Keratinocyte (primary cell): ENCODE results near the gene APBB1IP. TPM values are rescaled to one million over a fixed set of nuclear protein-coding genes. Genes with fewer than 3 reads are reported as not detected.

ENCODE experiments used
- DNase-seq: peaks from one replicate; pipeline ENCODE4 v3.0.0-alpha.2; 2011; ENCODE audit warnings: low read depth, missing footprints, low spot score
- FAIRE-seq: peaks from 2 replicates; lab custom pipeline; 2011; peaks lifted over from hg19 to GRCh38; lab: Jason Lieb, UNC
- H2AFZ ChIP-seq: 2 replicates; pipeline ENCODE4 v1.6.0; 2012; ENCODE audit warnings: low read length, control low read depth, inconsistent platforms; ENCODE audit not compliant: control insufficient read depth
- H3K27ac ChIP-seq: 2 replicates; pipeline ENCODE4 v1.5.1; 2011; ENCODE audit warnings: low read length; ENCODE audit not compliant: control insufficient read depth, insufficient read depth
- H3K27me3 ChIP-seq: 3 replicates; pipeline ENCODE4 v1.6.0; 2011; ENCODE audit warnings: low read length; ENCODE audit not compliant: control insufficient read depth, insufficient read depth; ENCODE audit errors: extremely low read depth
- H3K36me3 ChIP-seq, 2 experiments: 2 replicates in 1 of 2; 3 replicates in 1 of 2; pipeline ENCODE4 v1.5.1; 2011; ENCODE audit warnings: low read length in 2 of 2, mild to moderate bottlenecking in 1 of 2; ENCODE audit not compliant: control insufficient read depth in 2 of 2, insufficient read depth in 2 of 2; ENCODE audit errors: extremely low read depth in 1 of 2
- H3K4me1 ChIP-seq: 3 replicates; pipeline ENCODE4 v1.5.1; 2011; ENCODE audit warnings: low read length; ENCODE audit not compliant: control insufficient read depth, insufficient read depth; ENCODE audit errors: extremely low read depth
- H3K4me2 ChIP-seq: 3 replicates; pipeline ENCODE4 v1.6.0; 2011; ENCODE audit warnings: low read depth, low read length; ENCODE audit not compliant: control insufficient read depth, insufficient read depth; ENCODE audit errors: extremely low read depth
- H3K4me3 ChIP-seq, 3 experiments: fragments of 200-600 bp in 1 of 3; sonication (generic) in 1 of 3; 2 replicates in 2 of 3; 3 replicates in 1 of 3; pipeline ENCODE4 v1.5.1; 2011 to 2016; ENCODE audit warnings: low read length in 3 of 3, mild to moderate bottlenecking in 3 of 3, control low read depth in 2 of 3, inconsistent platforms in 1 of 3, low read depth in 1 of 3, mixed read lengths in 1 of 3, mixed run types in 1 of 3, moderate library complexity in 1 of 3; ENCODE audit not compliant: control insufficient read depth in 2 of 3, insufficient read depth in 2 of 3; ENCODE audit errors: extremely low read depth in 1 of 3
- H3K79me2 ChIP-seq: 2 replicates; pipeline ENCODE4 v1.6.0; 2012; ENCODE audit warnings: low read length; ENCODE audit not compliant: control insufficient read depth, insufficient read depth
- H3K9ac ChIP-seq: 3 replicates; pipeline ENCODE4 v1.6.0; 2011; ENCODE audit warnings: low read length; ENCODE audit not compliant: control insufficient read depth, insufficient read depth; ENCODE audit errors: extremely low read depth
- H3K9me1 ChIP-seq: 3 replicates; pipeline ENCODE4 v1.6.0; 2011; ENCODE audit warnings: low read length; ENCODE audit not compliant: control insufficient read depth, insufficient read depth; ENCODE audit errors: extremely low read depth
- H3K9me3 ChIP-seq: 2 replicates; pipeline ENCODE4 v1.5.1; 2012; ENCODE audit warnings: low read depth, low read length; ENCODE audit not compliant: control insufficient read depth
- H4K20me1 ChIP-seq: 3 replicates; pipeline ENCODE4 v1.6.0; 2011; ENCODE audit warnings: low read length; ENCODE audit not compliant: control insufficient read depth, insufficient read depth; ENCODE audit errors: extremely low read depth
- CTCF ChIP-seq, 3 experiments: IDR thresholded peaks in 1 of 3; conservative IDR thresholded peaks in 1 of 3; optimal IDR thresholded peaks in 1 of 3; 2 replicates in 2 of 3; 3 replicates in 1 of 3; pipeline versions ENCODE3 to v1.5.1; 2011; ENCODE audit warnings: low read length in 3 of 3, mild to moderate bottlenecking in 3 of 3, moderate library complexity in 2 of 3, control low read depth in 1 of 3, inconsistent platforms in 1 of 3; ENCODE audit not compliant: insufficient read depth in 2 of 3; ENCODE audit errors: extremely low read depth in 1 of 3
- EZH2 ChIP-seq: IDR thresholded peaks from one replicate; pipeline ENCODE4 v1.6.1; 2012; ENCODE audit warnings: inconsistent platforms, mild to moderate bottlenecking, low read length, moderate library complexity
- dilution Hi-C: fragments of 300-500 bp; cut with MboI; formaldehyde crosslinking; loops from one replicate; pipeline ENCODE4 v1.7.0; 2020; ENCODE audit warnings: low sequenced_read_pairs; ENCODE audit not compliant: extremely low pct_ligation_motif_present
- polyA plus RNA-seq, 5 experiments: library from polyadenylated mRNA; depleted of rRNA in 3 of 5; stranded (reverse) in 3 of 5; stranded (forward) in 1 of 5; unstranded in 1 of 5; fragments of >200 nt; gene quantifications; 1 replicate in 1 of 5; 2 replicates in 3 of 5; 3 replicates in 1 of 5; pipeline versions ENCODE4 v1.2.1 to v1.2.3, GENCODE V29; 2011 to 2012; ENCODE audit warnings: missing spikeins in 2 of 5, low read depth in 1 of 5, low replicate concordance in 1 of 5

APBB1IP gene
- polyA plus RNA-seq, 1 donor (not counting 4 experiments of a cell fraction or from before 2014, with no cell fraction given), result not detected

GRCh38 chr10:26410356-26410755 is 27.8 kb upstream of the APBB1IP start:
- TF ChIP-seq CTCF (optimal IDR thresholded peaks at IDR 0.05 in 1 of 3, IDR thresholded peaks at IDR 0.05 in 1 of 3, conservative IDR thresholded peaks at IDR 0.05 in 1 of 3; ENCODE audit: extremely low read depth in 1 of 3, insufficient read depth in 2 of 3, low read length in 3 of 3) (no peak), EZH2 (no peak)
- Histone ChIP-seq H3K9me3 (no peaks in the 10 kb centered on the region), H2AFZ (no peak overlapping the region), H3K36me3 (no peaks in the 10 kb centered on the region), H3K4me3 (no peak overlapping the region), H3K9ac (no peak overlapping the region), H3K27me3 (no peaks in the 10 kb centered on the region), H3K9me1 (no peaks in the 10 kb centered on the region), H4K20me1 (no peaks in the 10 kb centered on the region), H3K27ac (no peak overlapping the region), H3K79me2 (no peaks in the 10 kb centered on the region), H3K4me1 (no peaks in the 10 kb centered on the region), H3K4me2 (no peak overlapping the region)
- FAIRE-seq (no peak), DNase-seq (no peak)
- dilution Hi-C loops, result no loop called here

GRCh38 chr10:26412932-26413331 is 25.2 kb upstream of the APBB1IP start:
- no peaks in the 10 kb centered on the region for H3K79me2 ChIP-seq
- FAIRE-seq, result no peak
- dilution Hi-C loops, result no loop called here
- no peak overlapping the region for H3K27ac ChIP-seq
- DNase-seq, result no peak
- H3K9ac ChIP-seq, result no peak overlapping the region
- H3K4me3 ChIP-seq, result no peak overlapping the region
- no peak for TF ChIP-seq CTCF (optimal IDR thresholded peaks at IDR 0.05 in 1 of 3, IDR thresholded peaks at IDR 0.05 in 1 of 3, conservative IDR thresholded peaks at IDR 0.05 in 1 of 3; ENCODE audit: extremely low read depth in 1 of 3, insufficient read depth in 2 of 3, low read length in 3 of 3)
- TF ChIP-seq EZH2, result no peak
- no peaks in the 10 kb centered on the region for H3K9me1 ChIP-seq
- no peaks in the 10 kb centered on the region for H3K4me1 ChIP-seq
- no peaks in the 10 kb centered on the region for H3K9me3 ChIP-seq
- no peaks in the 10 kb centered on the region for H3K27me3 ChIP-seq
- no peak overlapping the region for H2AFZ ChIP-seq
- no peak overlapping the region for H3K4me2 ChIP-seq
- H4K20me1 ChIP-seq, result no peaks in the 10 kb centered on the region
- no peaks in the 10 kb centered on the region for H3K36me3 ChIP-seq
